ENCODE data around the gene RPL39L.
"Not testable (repeated sequence)": the region's sequence is repeated elsewhere in the genome, so short reads cannot be mapped to it uniquely, and the experiment has no call there.

RPL39L gene

GRCh38 chr3:187139126-187139894 is at the start of gene RPL39L:
TSS of gene RPL39L (minus strand) at chr3:187139496. CDS start at chr3:187121300, 18,196 bp downstream.
- peak; percentile 88 to 89 for DNase-seq (ENCODE audit: low read depth in 2 of 2)

GRCh38 chr3:187188931-187189330 is 49.6 kb upstream of the RPL39L start:
- DNase-seq (ENCODE audit: low read depth in 2 of 2) = no peak

GRCh38 chr3:187186801-187187421 is 47.6 kb upstream of the RPL39L start:
- no peak for DNase-seq (ENCODE audit: low read depth in 2 of 2)

- no peak for DNase-seq (ENCODE audit: low read depth in 2 of 2)
Measured at GRCh38 chr3:187186375-187186774, 47.1 kb upstream of the RPL39L start.

- DNase-seq (ENCODE audit: low read depth in 2 of 2) = no peak
Measured at GRCh38 chr3:187185759-187186158, 46.5 kb upstream of the RPL39L start.

- DNase-seq (ENCODE audit: low read depth in 2 of 2) = no peak
Measured at GRCh38 chr3:187183903-187184302, 44.6 kb upstream of the RPL39L start.

- DNase-seq (ENCODE audit: low read depth in 2 of 2) = no peak
Measured at GRCh38 chr3:187183210-187183862, 44.0 kb upstream of the RPL39L start.

- no peak for DNase-seq (ENCODE audit: low read depth in 2 of 2)
Measured at GRCh38 chr3:187181454-187182170, 42.3 kb upstream of the RPL39L start.

- no peak for DNase-seq (ENCODE audit: low read depth in 2 of 2)
Measured at GRCh38 chr3:187172929-187173328, 33.6 kb upstream of the RPL39L start.

GRCh38 chr3:187170911-187171310 is 31.6 kb upstream of the RPL39L start:
- not testable (repeated sequence) for DNase-seq (ENCODE audit: low read depth in 2 of 2)

GRCh38 chr3:187169231-187169960 is 30.1 kb upstream of the RPL39L start:
- no peak for DNase-seq (ENCODE audit: low read depth in 2 of 2)

GRCh38 chr3:187167777-187168176 is 28.5 kb upstream of the RPL39L start:
- DNase-seq (ENCODE audit: low read depth in 2 of 2) = no peak

GRCh38 chr3:187166750-187167149 is 27.5 kb upstream of the RPL39L start:
- no peak for DNase-seq (ENCODE audit: low read depth in 2 of 2)

GRCh38 chr3:187165144-187165543 is 25.8 kb upstream of the RPL39L start:
- DNase-seq (ENCODE audit: low read depth in 2 of 2) = no peak

GRCh38 chr3:187162265-187162953 is 23.1 kb upstream of the RPL39L start:
- no peak for DNase-seq (ENCODE audit: low read depth in 2 of 2)

GRCh38 chr3:187161556-187161955 is 22.3 kb upstream of the RPL39L start:
- no peak for DNase-seq (ENCODE audit: low read depth in 2 of 2)

- peak in 1 of 2 donors; percentile 54 for DNase-seq (ENCODE audit: low read depth in 2 of 2)
Measured at GRCh38 chr3:187150599-187150998, 11.3 kb upstream of the RPL39L start.

GRCh38 chr3:187150186-187150585 is 10.9 kb upstream of the RPL39L start:
- DNase-seq (ENCODE audit: low read depth in 2 of 2) = no peak

- no peak for DNase-seq (ENCODE audit: low read depth in 2 of 2)
Measured at GRCh38 chr3:187146389-187146788, 7.1 kb upstream of the RPL39L start.

GRCh38 chr3:187145149-187145895 is 6.0 kb upstream of the RPL39L start:
- no peak for DNase-seq (ENCODE audit: low read depth in 2 of 2)

Measured in stimulated activated CD8-positive, alpha-beta memory T cell treated with anti-CD3 and anti-CD28 coated beads, Interleukin-2, amount 100 ng/mL, for 48 hours (primary cell).